ENCODE results near the gene TBXAS1.

- TF ChIP-seq POLR2A (IDR thresholded peaks at IDR 0.05; ENCODE audit: low read depth, low read length) (no peak), POLR2AphosphoS5 (IDR thresholded peaks at IDR 0.05; ENCODE audit: insufficient read depth, low read depth, low read length) (no peak), MYC (IDR thresholded peaks at IDR 0.05; ENCODE audit: low read depth, low read length) (no peak), EZH2 (IDR thresholded peaks at IDR 0.05; ENCODE audit: borderline replicate concordance, low read depth, low read length, severe bottlenecking) (no peak), MAX (IDR thresholded peaks at IDR 0.05; ENCODE audit: insufficient read depth, insufficient read length) (no peak), JUN (IDR thresholded peaks at IDR 0.05; ENCODE audit: borderline replicate concordance, insufficient read depth, insufficient read length, low read depth) (no peak)
- TF ChIP-seq, protein P1, sequence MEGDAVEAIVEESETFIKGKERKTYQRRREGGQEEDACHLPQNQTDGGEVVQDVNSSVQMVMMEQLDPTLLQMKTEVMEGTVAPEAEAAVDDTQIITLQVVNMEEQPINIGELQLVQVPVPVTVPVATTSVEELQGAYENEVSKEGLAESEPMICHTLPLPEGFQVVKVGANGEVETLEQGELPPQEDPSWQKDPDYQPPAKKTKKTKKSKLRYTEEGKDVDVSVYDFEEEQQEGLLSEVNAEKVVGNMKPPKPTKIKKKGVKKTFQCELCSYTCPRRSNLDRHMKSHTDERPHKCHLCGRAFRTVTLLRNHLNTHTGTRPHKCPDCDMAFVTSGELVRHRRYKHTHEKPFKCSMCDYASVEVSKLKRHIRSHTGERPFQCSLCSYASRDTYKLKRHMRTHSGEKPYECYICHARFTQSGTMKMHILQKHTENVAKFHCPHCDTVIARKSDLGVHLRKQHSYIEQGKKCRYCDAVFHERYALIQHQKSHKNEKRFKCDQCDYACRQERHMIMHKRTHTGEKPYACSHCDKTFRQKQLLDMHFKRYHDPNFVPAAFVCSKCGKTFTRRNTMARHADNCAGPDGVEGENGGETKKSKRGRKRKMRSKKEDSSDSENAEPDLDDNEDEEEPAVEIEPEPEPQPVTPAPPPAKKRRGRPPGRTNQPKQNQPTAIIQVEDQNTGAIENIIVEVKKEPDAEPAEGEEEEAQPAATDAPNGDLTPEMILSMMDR (IDR thresholded peaks at IDR 0.05; ENCODE audit: extremely low read depth in 1 of 2, insufficient read depth in 1 of 2, low read depth in 1 of 2, low read length in 2 of 2), result no peak
Observed at GRCh38 chr7:139791316-139791715, 37.7 kb upstream of the TBXAS1 start.
